K562 (cell line): ENCODE measurements around the gene BSN. TPM values are rescaled to one million over a fixed set of nuclear protein-coding genes. Genes with fewer than 3 reads are reported as not detected.

Source experiments
- ATAC-seq: fragments of 200-7000 bp; cut with Tn5 transposase; 3 replicates; pipeline ENCODE4 v1.9.1; 2020; ENCODE audit warnings: moderate library complexity
- BruUV-seq: library from RNA; stranded (reverse); fragments of 400-500 nt; replicated peaks from 2 replicates; lab custom pipeline; 2021; lab: Mats Ljungman, UMichigan
- CTCF ChIA-PET: fragments of 300-600 bp; formaldehyde crosslinking; extraction: SDS; loops from one replicate; lab custom pipeline; 2021; ENCODE audit warnings: low intra/inter-chr PET ratio; lab: Yijun Ruan, JAX
- POLR2A ChIA-PET: fragments of 300-600, 350-650 bp; sonication (Branson Sonifier 250); formaldehyde crosslinking; extraction: SDS; loops from one replicate; lab custom pipeline; 2021; ENCODE audit warnings: antibody characterized with exemption, inconsistent platforms; lab: Yijun Ruan, JAX
- DNase-seq, 4 experiments: peaks; one replicate each; pipeline versions ENCODE4 v3.0.0 to v3.0.0-alpha.2; 2011 to 2018; ENCODE audit warnings: low spot score in 3 of 4, mixed read lengths in 3 of 4; ENCODE audit errors: extremely low read depth in 1 of 4
- FAIRE-seq: peaks from 2 replicates; lab custom pipeline; 2011; peaks lifted over from hg19 to GRCh38; lab: Jason Lieb, UNC
- H2AFZ ChIP-seq: 2 replicates; pipeline ENCODE4 v1.6.0; 2011; ENCODE audit warnings: low read depth, low read length, control low read depth, inconsistent platforms
- H3K27ac ChIP-seq: fragments of 200-600 bp; 3 replicates; pipeline ENCODE4 v1.8.0; 2011; ENCODE audit warnings: low read depth, mild to moderate bottlenecking, control low read depth, inconsistent platforms, low read length, moderate library complexity, mixed read lengths; ENCODE audit errors: extremely low read depth
- H3K27me3 ChIP-seq, 2 experiments: fragments of 300-600 bp in 1 of 2; 2 replicates in 1 of 2; 3 replicates in 1 of 2; pipeline versions ENCODE4 v1.6.0 to v1.8.0; 2011; ENCODE audit warnings: inconsistent platforms in 2 of 2, low read length in 2 of 2, mild to moderate bottlenecking in 1 of 2, mixed read lengths in 1 of 2, moderate library complexity in 1 of 2; ENCODE audit not compliant: control insufficient read depth in 2 of 2, insufficient read depth in 2 of 2
- H3K36me3 ChIP-seq: fragments of 300-600 bp; 3 replicates; pipeline ENCODE4 v1.8.0; 2011; ENCODE audit warnings: mild to moderate bottlenecking, low read length, inconsistent platforms; ENCODE audit not compliant: control insufficient read depth, insufficient read depth
- H3K4me1 ChIP-seq, 2 experiments: fragments of 200-600 bp in 1 of 2; replicated peaks in 1 of 2; 2 replicates in 1 of 2; 3 replicates in 1 of 2; pipeline versions ENCODE4 v1.5.1 to v1.8.0; 2011; ENCODE audit warnings: inconsistent platforms in 2 of 2, low read length in 2 of 2, mild to moderate bottlenecking in 1 of 2, mixed read lengths in 1 of 2, moderate library complexity in 1 of 2; ENCODE audit not compliant: control insufficient read depth in 2 of 2, insufficient read depth in 2 of 2
- H3K4me2 ChIP-seq: 2 replicates; pipeline ENCODE4 v1.6.1; 2011; ENCODE audit warnings: low read length, control low read depth, inconsistent platforms, mixed read lengths; ENCODE audit not compliant: insufficient read depth
- H3K4me3 ChIP-seq: fragments of 200-600 bp; sonication (generic), shearing (Covaris generic); 2 replicates; pipeline ENCODE4 v1.5.1; 2016; ENCODE audit warnings: control low read depth, inconsistent platforms
- H3K79me2 ChIP-seq: fragments of 200-600 bp; 3 replicates; pipeline ENCODE4 v1.8.0; 2011; ENCODE audit warnings: low read length, inconsistent platforms; ENCODE audit not compliant: control insufficient read depth, insufficient read depth
- H3K9ac ChIP-seq, 2 experiments: 2 replicates each; pipeline versions ENCODE4 v1.6.0 to v1.6.1; 2011; ENCODE audit warnings: low read depth in 2 of 2, low read length in 2 of 2, control low read depth in 1 of 2, inconsistent platforms in 1 of 2, mild to moderate bottlenecking in 1 of 2, mixed read lengths in 1 of 2; ENCODE audit not compliant: insufficient read depth in 1 of 2
- H3K9me1 ChIP-seq: one replicate; pipeline ENCODE4 v1.6.0; 2011; ENCODE audit warnings: inconsistent platforms, mild to moderate bottlenecking, low read length, moderate library complexity; ENCODE audit not compliant: control insufficient read depth, insufficient read depth
- H3K9me3 ChIP-seq: replicated peaks from 2 replicates; pipeline ENCODE4 v1.5.1; 2011; ENCODE audit warnings: low read depth, low read length, inconsistent platforms; ENCODE audit not compliant: control insufficient read depth, insufficient read depth
- H4K20me1 ChIP-seq: replicated peaks from 2 replicates; pipeline ENCODE4 v1.6.1; 2011; ENCODE audit warnings: low read length, inconsistent platforms, mixed read lengths; ENCODE audit not compliant: control insufficient read depth, insufficient read depth
- CBFA2T3 ChIP-seq: fragments of 450-650 bp; IDR thresholded peaks from 2 replicates; pipeline ENCODE4 v1.6.1; 2017
- COPS2 ChIP-seq: fragments of 450-650 bp; conservative IDR thresholded peaks from 2 replicates; pipeline ENCODE4 v1.6.1; 2016; ENCODE audit warnings: mild to moderate bottlenecking, moderate library complexity
- DLX4 ChIP-seq: fragments of 250-450 bp; sonication (Bioruptor Pico); IDR thresholded peaks from 2 replicates; pipeline ENCODE4 v1.6.1; 2021; ENCODE audit warnings: mild to moderate bottlenecking
- FOXK2 ChIP-seq, 2 experiments: fragments of 450-650 bp; IDR thresholded peaks in 1 of 2; conservative IDR thresholded peaks in 1 of 2; 2 replicates each; pipeline ENCODE4 v1.6.1; 2016; ENCODE audit warnings: low read depth in 2 of 2, mild to moderate bottlenecking in 1 of 2
- KAT7 ChIP-seq: sonication (generic); formaldehyde crosslinking; IDR thresholded peaks from 2 replicates; pipeline ENCODE4 v1.8.0; 2022; ENCODE audit warnings: missing genetic modification reagents, mild to moderate bottlenecking, borderline replicate concordance
- LARP7 ChIP-seq: fragments of 450-650 bp; IDR thresholded peaks from 2 replicates; pipeline ENCODE4 v1.6.1; 2016
- MLX ChIP-seq, 2 experiments: fragments of 450-650 bp in 1 of 2; sonication (generic) in 1 of 2; formaldehyde crosslinking; conservative IDR thresholded peaks; 2 replicates each; pipeline versions ENCODE4 v1.4.0 to v1.8.1; 2020 to 2022; ENCODE audit warnings: mild to moderate bottlenecking in 1 of 2, missing genetic modification reagents in 1 of 2
- NR2C1 ChIP-seq, 2 experiments: fragments of 450-650 bp; IDR thresholded peaks; 2 replicates each; pipeline ENCODE4 v1.6.1; 2017; ENCODE audit warnings: mild to moderate bottlenecking in 2 of 2, antibody characterized with exemption in 1 of 2, inconsistent platforms in 1 of 2, missing compliant biosample characterization in 1 of 2, missing genetic modification characterization in 1 of 2
- PREB ChIP-seq: sonication (generic); formaldehyde crosslinking; IDR thresholded peaks from 2 replicates; pipeline ENCODE4 v1.8.1; 2023; ENCODE audit warnings: mild to moderate bottlenecking, missing genetic modification reagents
- RFX7 ChIP-seq: fragments of 250-450 bp; sonication (Bioruptor Pico); IDR thresholded peaks from 2 replicates; pipeline ENCODE4 v1.5.1; 2021; ENCODE audit warnings: mild to moderate bottlenecking
- SAFB2 ChIP-seq: fragments of 200-400 bp; formaldehyde crosslinking; IDR thresholded peaks from 2 replicates; pipeline ENCODE4 v1.6.1; 2018; ENCODE audit warnings: borderline replicate concordance, low read length, low read depth, moderate library complexity; ENCODE audit not compliant: severe bottlenecking
- WGBS: fragments of 100-300 bp; shearing (Covaris generic); methylation state at CpG from one replicate; pipeline ENCODE4 v1.1.6; 2016; ENCODE audit warnings: low coverage, mixed read lengths; ENCODE audit not compliant: insufficient coverage; ENCODE audit errors: missing lambda C conversion rate; 5-methylcytosine and 5-hydroxymethylcytosine counted together
- in situ Hi-C: fragments of 300-500 bp; cut with MboI; formaldehyde crosslinking; loops from 4 replicates; pipeline ENCODE4 v1.15.0; 2018; ENCODE audit warnings: inconsistent platforms, mixed read lengths
- intact Hi-C: fragments of 100-400 bp; cut with micrococcal nuclease; formaldehyde crosslinking; loops from 2 replicates; pipeline ENCODE4 v1.14.2; 2022
- polyA plus RNA-seq, 8 experiments: library from polyadenylated mRNA; depleted of rRNA in 4 of 8; stranded (reverse) in 5 of 8; unstranded in 3 of 8; fragments of >200 nt; fragmentation: Nextera tagmentation in 2 of 8; fragmentation: Illumina TruSeq in 1 of 8; extraction: Ambion mirVana in 2 of 8; extraction: Trizol in 1 of 8; gene quantifications; 2 replicates each; pipeline versions ENCODE4 v1.2.1 to v1.2.3, GENCODE V29; 2011 to 2014; ENCODE audit warnings: inconsistent platforms in 1 of 8, missing spikeins in 1 of 8
- total RNA-seq, 7 experiments: library from RNA; depleted of rRNA in 6 of 7; stranded (reverse); fragments of >200 nt in 6 of 7; fragmentation: Illumina TruSeq in 2 of 7; extraction: Trizol in 2 of 7; gene quantifications; 2 replicates each; pipeline versions ENCODE4 v1.2.1 to v1.2.3, GENCODE V29; 2011 to 2021; ENCODE audit warnings: low replicate concordance in 1 of 7

BSN gene
- total and polyA plus RNA-seq, 9 of the 15 experiments (the other 6 are each of a cell fraction or from before 2014, with no cell fraction given) = 0.03 to 1.5 (median 0.29) TPM

GRCh38 chr3:49681232-49681522 lies 126.9 kb downstream of the BSN start:
- in situ Hi-C loops (no loop called here), intact Hi-C loops (no loop called here)
- Histone ChIP-seq H3K9ac (no peak overlapping the region), H3K27ac (no peak overlapping the region), H3K4me1 (peaks cover 0 to 5% of the 10 kb centered on the region in 2 experiments; a peak in 2 of 5 replicates), H3K27me3 (no peaks in the 10 kb centered on the region), H4K20me1 (no peaks in the 10 kb centered on the region), H3K79me2 (0 out of 3 replicates have a peak, but pooled peaks cover 1% of the 10 kb centered on the region), H3K4me3 (no peak overlapping the region), H3K36me3 (peaks cover 78% of the 10 kb centered on the region; the same call in 2 of the 3 replicates), H2AFZ (no peak overlapping the region), H3K4me2 (no peak overlapping the region), H3K9me1 (peaks cover 3% of the 10 kb centered on the region), H3K9me3 (no peaks in the 10 kb centered on the region)
- ChIA-PET POLR2A (no interaction called here), CTCF (no interaction called here)
- no TSS peak for BruUV-seq
- no peak for TF ChIP-seq NR2C1 (IDR thresholded peaks at IDR 0.05)
- TF ChIP-seq NR2C1 (tag; IDR thresholded peaks at IDR 0.05) = no peak
- TF ChIP-seq MLX (CRISPR knock-in tag; conservative IDR thresholded peaks at IDR 0.05) = no peak
- no peak for TF ChIP-seq SAFB2
- no peak for TF ChIP-seq KAT7 (CRISPR knock-in tag)
- no peak for TF ChIP-seq PREB (CRISPR knock-in tag)
- TF ChIP-seq CBFA2T3 = no peak
- no peak for TF ChIP-seq LARP7
- TF ChIP-seq DLX4 (CRISPR knock-in tag) = no peak
- no peak for TF ChIP-seq COPS2
- no peak for TF ChIP-seq FOXK2 (conservative IDR thresholded peaks at IDR 0.05 in 1 of 2, IDR thresholded peaks at IDR 0.05 in 1 of 2; ENCODE audit: low read depth in 2 of 2)
- TF ChIP-seq RFX7 (CRISPR knock-in tag) = no peak
- FAIRE-seq (no peak), ATAC-seq (no peak), DNase-seq (no peak)
- 100% methylated on average over 2 of the region's 2 CpGs for WGBS
